T47D (cell line): Measurements from ENCODE around the gene CA10.

Experiments used
- DNase-seq, 2 experiments: peaks; one replicate each; pipeline versions ENCODE4 v3.0.0 to v3.0.0-alpha.2; 2011 to 2012; ENCODE audit warnings: low read depth in 1 of 2, low spot score in 1 of 2
- JUND ChIP-seq: IDR thresholded peaks from 2 replicates; pipeline ENCODE4 v1.6.1; 2012; ENCODE audit warnings: low read depth
- in situ Hi-C: cut with HindIII; loops from 2 replicates; pipeline ENCODE4 v1.10.0; 2016; ENCODE audit warnings: low sequenced_read_pairs, low pct_unique_long_range_greater_than_20kb

Gene CA10

DNA sequence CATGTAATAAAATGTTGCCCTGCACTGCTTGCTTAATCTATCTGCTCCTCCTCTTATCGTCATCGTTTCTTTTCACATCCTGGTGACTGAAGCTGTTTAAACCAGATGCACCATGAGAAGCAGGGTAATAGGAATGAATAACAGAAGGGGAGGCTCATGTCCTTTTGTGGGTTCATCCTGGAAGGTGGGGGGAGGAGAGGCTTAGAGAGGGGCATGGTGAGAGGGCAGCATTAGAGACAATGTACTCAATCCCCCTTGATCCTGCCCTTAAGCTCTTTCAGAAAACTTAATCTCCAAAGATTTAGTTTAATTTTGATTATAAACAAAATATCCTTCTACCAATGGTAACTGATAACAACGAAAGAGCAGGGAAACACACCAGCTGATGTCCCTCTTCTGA lies 248.5 kb downstream of the CA10 start:
- in situ Hi-C loops, result no loop called here
- TF ChIP-seq JUND, result no peak
- DNase-seq, result no peak

DNA sequence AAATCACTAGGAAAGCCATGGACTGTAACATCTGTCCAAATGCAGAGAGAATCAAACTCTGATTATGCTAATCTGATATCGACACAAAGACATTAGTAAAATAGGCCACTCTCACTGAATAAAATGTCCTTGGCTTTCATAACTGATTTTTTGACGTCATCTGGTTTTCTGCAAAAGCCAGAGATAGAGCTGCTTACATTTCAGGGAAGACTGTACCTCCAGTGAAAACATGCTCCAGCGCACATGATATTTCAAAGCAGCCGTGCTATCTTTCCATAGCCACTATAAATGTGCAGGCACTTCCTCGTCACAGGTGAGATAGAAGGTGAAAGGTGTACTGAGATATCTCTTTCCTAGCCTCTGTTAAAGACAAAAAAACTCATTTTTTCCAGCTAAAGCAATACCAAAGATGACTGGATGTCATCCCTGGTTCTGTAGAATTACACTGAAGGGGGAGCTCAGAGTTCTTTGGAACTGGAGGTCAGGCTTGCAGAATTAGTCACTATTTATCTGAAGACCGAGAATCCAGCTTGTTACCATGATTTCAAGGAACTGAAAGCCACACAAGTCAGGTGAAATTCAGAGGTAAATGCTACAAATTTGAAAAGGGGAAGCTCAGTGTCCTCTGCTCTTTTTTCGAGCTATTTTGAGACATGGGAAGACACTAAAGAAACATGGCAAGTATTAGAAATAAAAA lies 249.5 kb downstream of the CA10 start:
- no peak for DNase-seq
- in situ Hi-C loops, result no loop called here
- TF ChIP-seq JUND, result no peak

DNA sequence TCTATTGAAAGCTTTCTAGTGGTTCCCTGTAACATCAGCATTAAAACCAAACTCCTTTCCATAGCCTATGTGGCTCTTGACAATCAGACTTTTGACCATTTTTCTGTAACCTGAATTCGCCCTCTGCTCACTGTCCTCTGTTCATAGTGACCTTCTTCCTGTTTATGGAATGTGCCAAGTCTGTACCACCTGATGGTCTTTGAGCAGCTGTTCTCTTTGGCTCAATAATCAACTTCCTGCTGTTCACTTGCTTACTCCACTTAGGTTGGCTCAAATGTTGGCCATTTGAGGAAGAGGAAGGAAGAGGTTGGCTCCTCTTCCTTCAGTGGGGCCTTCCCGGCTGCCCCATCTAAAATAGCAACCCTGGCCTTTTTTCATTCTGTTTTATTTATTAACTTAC lies 251.5 kb downstream of the CA10 start:
- DNase-seq, result no peak
- in situ Hi-C loops, result no loop called here
- TF ChIP-seq JUND, result no peak

DNA sequence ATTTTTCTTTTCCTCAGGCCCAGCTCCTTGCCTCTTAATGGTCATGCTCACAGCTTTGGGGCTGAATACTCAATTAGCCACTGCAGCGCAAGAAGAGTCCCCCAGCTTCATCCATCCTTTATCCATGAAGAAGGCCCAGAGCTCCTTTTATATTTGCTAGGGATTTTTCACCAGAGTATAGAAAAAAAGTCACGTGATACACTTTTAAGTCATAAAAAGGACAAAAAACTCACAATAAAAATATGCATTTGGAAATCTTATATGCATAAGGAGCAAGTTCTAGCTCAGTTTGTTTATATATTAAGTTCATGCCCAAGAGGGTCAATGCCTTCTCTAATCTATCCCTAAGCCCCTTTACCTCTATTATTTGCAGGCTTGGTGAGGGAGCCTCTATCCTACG lies 254.1 kb downstream of the CA10 start:
- DNase-seq, result no peak
- in situ Hi-C loops, result no loop called here
- TF ChIP-seq JUND, result no peak

DNA sequence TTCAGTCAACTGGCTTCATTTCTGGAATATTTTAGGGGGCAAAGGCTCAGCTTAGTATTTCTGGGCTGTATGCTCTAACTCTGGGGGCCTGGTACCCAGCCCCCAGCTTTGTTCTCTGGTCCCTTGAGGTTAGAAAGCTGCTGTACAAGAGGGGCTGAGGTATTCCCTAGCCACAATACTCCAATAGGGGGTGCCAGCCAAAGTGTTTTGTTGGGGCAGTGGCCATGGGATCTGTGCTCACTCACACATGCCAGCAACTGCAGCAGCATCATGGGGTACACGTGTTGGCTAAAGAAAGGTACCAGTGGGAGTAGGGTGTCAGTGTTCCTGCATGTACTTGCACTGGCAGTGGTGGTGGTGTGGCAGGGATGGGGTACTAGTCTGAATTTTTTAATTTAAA lies 257.3 kb downstream of the CA10 start:
- no peak for DNase-seq
- in situ Hi-C loops, result no loop called here
- TF ChIP-seq JUND, result no peak

DNA sequence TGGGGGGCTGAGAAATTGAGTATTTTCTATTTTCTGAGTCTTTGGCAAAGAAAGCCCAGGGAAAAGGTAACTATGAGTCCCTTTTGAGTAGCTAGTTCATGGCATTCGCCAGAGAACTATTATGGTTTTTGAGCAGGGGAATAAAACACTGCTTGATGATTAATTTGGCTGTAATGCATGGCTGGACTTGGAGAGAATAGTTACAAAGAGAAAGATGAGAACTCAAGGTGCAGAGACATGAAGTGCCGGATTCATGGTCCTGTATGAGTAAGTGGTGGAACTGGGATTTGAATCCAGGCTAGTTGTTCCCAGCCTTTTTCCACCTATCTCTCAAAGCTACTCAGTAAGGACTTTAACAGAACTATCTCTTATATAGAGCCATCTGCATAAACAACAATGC lies 266.6 kb downstream of the CA10 start:
- DNase-seq, result no peak
- in situ Hi-C loops, result no loop called here
- no peak for TF ChIP-seq JUND

DNA sequence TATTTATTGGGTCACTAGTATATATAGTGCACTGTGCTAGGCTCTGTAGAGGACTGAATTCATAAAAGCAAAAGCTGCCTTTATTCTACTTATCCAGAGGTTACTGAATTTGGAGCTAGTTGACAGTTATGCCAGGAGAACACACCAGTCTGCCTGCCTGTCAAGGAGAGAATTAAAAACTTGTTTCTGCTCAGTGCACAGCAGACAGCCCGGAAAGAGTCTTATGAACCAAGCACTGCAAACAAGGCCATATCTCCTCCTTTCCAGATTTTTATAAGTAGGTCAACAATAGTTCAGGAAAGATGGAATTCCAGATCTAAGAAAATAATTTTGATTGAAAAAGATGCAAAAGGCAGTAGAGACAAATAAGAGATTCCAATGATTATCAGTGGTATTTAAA lies 267.8 kb downstream of the CA10 start:
- DNase-seq, result no peak
- in situ Hi-C loops, result no loop called here
- no peak for TF ChIP-seq JUND

DNA sequence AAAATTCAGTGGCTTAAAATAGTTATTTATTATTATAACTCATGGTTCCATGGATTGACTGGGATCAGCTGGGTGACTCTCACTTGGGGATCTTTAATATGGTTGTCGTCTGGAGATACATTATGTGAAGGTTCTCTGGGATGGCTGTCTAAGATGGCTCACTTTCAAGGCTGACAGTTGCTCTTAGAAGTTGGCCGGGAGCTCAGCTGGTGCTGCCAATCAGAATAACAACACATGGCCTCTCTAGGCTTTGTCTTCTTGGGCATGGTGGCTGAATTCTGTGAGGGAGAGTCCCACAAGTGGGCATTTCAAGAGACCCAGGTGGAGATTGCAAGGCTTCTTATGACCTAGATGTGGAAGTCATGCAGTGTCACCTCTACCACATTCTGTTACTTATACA lies 269.7 kb downstream of the CA10 start:
- in situ Hi-C loops, result no loop called here
- no peak for TF ChIP-seq JUND
- DNase-seq, result no peak

DNA sequence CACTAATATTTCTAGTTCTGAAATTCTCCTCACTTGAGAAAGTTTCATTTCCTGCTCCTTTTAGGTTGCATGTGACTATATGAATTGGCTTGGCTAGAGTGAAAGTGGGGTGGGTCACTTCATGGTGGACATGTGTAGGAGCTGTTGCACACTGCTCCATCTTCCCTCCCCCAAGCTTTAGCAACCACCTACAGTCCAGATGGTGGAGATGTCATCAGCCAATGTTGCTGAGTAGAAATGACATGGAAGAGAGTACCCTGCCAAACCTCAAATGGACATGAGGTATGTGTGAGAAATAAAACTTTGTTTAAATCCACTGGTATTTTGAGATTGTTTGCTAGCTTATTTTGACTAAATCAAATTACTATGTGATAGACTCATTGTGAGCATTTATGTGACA lies 281.5 kb downstream of the CA10 start:
- DNase-seq, result no peak
- in situ Hi-C loops, result no loop called here
- TF ChIP-seq JUND, result no peak

DNA sequence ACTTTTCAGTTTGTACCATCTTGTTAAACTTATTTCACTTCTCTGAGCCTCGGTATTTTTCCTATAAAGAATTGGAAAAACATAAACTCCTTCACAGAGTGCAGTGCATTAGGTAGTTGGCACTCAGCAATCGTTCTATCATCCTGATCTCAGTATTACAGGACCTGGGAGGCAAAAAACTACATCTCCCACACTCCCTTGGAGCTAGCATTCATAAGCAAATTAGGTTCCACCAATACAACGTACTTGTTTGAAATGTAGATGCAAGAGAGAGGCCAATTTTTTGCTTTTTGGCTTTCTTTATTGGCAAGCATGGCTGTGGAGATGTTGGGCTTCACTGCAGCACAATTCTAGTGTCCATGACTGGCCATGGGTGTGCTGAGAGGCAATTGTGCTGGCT lies 285.2 kb downstream of the CA10 start:
- TF ChIP-seq JUND, result no peak
- in situ Hi-C loops, result no loop called here
- DNase-seq, result no peak

DNA sequence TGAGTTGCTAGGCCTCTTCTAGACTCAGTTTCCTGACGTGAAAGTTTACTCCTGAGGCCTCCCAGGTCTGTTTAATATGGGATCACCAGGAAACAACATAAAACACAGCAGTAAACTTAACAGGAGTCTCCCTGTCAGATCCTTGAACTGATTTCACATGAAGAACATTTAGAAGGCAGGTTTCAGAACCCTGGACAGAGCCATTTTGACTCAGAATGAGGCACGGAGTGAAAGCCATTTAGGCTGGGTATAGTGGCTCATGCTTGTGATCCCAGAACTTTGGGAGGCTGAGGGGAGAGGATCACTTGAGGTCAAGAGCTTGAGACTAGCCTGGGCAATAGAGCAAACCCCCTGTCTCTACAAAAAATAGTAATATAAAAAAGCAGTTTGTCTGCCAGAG lies 289.1 kb downstream of the CA10 start:
- peak; percentile 36 to 82 for DNase-seq
- no peak for TF ChIP-seq JUND
- in situ Hi-C loops, result no loop called here

DNA sequence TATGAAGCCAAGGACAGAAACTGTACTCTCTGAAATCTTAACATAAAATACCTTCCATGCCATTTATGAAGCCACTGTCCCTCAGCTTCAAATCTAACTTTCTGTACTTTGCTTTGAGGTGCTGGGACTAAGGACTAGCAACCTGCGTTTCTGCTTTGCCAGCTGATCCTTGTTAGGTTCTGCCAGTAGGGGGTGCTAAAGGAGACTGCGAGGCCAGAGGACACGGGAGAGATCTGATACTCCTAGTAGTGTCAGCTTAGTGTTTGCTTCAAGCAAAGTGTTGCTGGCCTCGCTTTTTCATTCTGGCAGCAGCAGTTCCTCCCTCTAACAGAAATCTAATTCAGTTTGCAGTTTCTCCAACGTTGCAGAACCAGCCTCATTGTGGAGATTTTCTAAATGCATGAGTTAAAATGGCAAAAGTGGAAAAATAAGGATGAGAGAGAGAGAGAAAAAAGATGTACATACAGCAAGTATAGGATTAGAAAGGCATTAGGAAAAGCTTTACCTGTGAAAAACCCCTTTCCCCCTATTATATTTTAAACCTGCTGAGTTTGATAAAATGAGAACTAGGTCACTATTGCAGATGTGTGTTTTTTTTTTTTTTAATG lies 297.5 kb downstream of the CA10 start:
- no peak for TF ChIP-seq JUND
- peak; percentile 5 to 28 for DNase-seq
- in situ Hi-C loops, result no loop called here

DNA sequence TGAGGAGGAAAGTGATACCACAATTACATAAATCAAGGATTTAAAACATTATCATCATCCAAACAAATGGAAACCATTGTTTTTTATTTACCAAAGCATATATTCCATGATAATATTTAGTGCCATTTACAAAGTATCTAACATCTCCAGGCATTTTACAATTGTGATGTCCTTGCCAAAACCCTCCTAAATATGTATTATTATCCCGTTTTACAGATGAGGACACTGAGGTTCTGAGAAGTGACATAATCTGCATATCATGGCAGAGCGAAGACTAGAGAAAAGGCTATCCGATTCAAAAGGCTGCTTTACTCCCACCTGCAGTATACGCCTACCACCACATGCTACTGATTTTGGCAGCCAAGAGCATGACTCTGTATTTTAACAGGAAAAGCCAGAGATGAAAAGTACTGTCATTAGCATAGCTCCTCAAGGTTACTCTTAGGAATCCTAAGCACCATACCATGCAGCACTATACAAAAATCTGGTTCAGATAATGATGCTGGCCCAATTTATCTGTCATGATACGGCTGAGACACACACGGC lies 301.4 kb downstream of the CA10 start:
- no peak for DNase-seq
- in situ Hi-C loops, result no loop called here
- no peak for TF ChIP-seq JUND

DNA sequence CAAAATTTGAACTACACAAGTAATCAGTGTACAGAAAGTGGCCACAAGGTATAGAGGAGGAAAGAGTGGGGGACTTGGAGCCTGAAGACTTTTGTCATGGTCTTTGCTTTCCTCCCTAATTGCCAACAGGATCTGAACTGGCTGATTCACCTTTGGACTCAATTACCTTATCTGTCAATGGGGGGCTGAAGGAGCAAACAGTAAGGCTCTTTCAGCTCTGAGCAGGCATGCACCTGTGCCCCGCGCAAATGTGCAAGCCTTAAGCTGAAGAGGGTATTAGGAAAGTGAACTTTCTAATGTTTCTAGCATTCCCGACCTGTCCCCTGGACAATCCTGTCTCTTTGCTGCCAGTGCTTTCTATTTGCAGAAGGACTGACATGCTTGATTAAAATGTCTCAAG lies 302.7 kb downstream of the CA10 start:
- DNase-seq, result no peak
- in situ Hi-C loops, result no loop called here
- TF ChIP-seq JUND, result no peak
